Endothelial cell (in vitro differentiated cells): Measurements from ENCODE around the gene IFT80. TPM values are rescaled to one million over a fixed set of nuclear protein-coding genes. Genes with fewer than 3 reads are reported as not detected.

Experiments
- DNase-seq: peaks from one replicate; pipeline ENCODE4 v3.0.0; 2021; ENCODE audit warnings: low spot score
- H3K27ac Mint-ChIP-seq: one replicate; pipeline ENCODE4 v1.8.0; 2021; ENCODE audit warnings: mixed read lengths, inconsistent platforms; ENCODE audit not compliant: unreplicated experiment
- H3K27me3 Mint-ChIP-seq: one replicate; pipeline ENCODE4 v1.8.0; 2021; ENCODE audit warnings: mild to moderate bottlenecking, moderate library complexity, mixed read lengths, inconsistent platforms; ENCODE audit not compliant: unreplicated experiment
- H3K36me3 Mint-ChIP-seq: one replicate; pipeline ENCODE4 v1.8.0; 2021; ENCODE audit warnings: mild to moderate bottlenecking, low read depth, mixed read lengths, inconsistent platforms; ENCODE audit not compliant: unreplicated experiment
- H3K4me1 Mint-ChIP-seq: one replicate; pipeline ENCODE4 v1.8.0; 2021; ENCODE audit warnings: mild to moderate bottlenecking, mixed read lengths, inconsistent platforms; ENCODE audit not compliant: unreplicated experiment
- H3K4me3 Mint-ChIP-seq: one replicate; pipeline ENCODE4 v1.8.0; 2021; ENCODE audit warnings: mild to moderate bottlenecking, mixed read lengths, inconsistent platforms; ENCODE audit not compliant: unreplicated experiment
- H3K9me3 Mint-ChIP-seq: one replicate; pipeline ENCODE4 v1.8.0; 2021; ENCODE audit warnings: mixed read lengths, inconsistent platforms; ENCODE audit not compliant: unreplicated experiment
- CTCF ChIP-seq: fragments of 200-600 bp; sonication (generic); IDR thresholded peaks from one replicate; pipeline ENCODE4 v1.5.0; 2021; ENCODE audit warnings: antibody characterized with exemption; ENCODE audit not compliant: unreplicated experiment
- total RNA-seq: library from RNA; stranded (reverse); fragmentation: NEBNext Ultra II Directional; extraction: Animal tissue kit (Norgen Biotek cat#: 25700); gene quantifications from one replicate; pipeline ENCODE4 v1.2.1, GENCODE V29; 2021; ENCODE audit not compliant: unreplicated experiment

The IFT80 gene
- total RNA-seq, 1 donor from 2014 or later, result 33.2 TPM

DNA sequence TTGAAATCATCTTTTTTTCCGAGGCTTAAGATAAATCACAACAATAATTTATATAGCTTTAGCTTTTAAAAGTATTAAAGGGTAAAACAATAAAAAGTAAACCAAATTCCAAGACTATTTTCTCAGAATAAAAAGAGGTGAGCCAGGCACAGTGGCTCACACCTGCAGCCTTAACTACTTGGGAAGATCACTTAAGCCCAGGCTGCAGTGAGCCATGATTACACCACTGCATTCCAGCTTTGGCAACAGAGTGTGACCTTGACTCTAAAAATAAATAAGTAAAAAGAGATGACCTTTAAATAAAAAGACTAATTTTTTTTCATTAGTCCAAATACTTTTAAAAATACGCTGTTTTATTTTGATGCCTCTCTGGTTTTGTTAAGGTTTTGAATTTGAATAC, 119.4 kb downstream of the IFT80 start:
- no peak for DNase-seq
- no peak for TF ChIP-seq CTCF
- Mint-ChIP-seq H3K9me3 (no peaks in the 10 kb centered on the region), H3K4me3 (no peak overlapping the region), H3K27ac (no peak overlapping the region), H3K27me3 (no peaks in the 10 kb centered on the region), H3K4me1 (no peaks in the 10 kb centered on the region), H3K36me3 (no peaks in the 10 kb centered on the region)

GRCh38 chr3:160278210-160278609, 120.8 kb downstream of the IFT80 start:
- no peak overlapping the region for H3K4me3 Mint-ChIP-seq

DNA sequence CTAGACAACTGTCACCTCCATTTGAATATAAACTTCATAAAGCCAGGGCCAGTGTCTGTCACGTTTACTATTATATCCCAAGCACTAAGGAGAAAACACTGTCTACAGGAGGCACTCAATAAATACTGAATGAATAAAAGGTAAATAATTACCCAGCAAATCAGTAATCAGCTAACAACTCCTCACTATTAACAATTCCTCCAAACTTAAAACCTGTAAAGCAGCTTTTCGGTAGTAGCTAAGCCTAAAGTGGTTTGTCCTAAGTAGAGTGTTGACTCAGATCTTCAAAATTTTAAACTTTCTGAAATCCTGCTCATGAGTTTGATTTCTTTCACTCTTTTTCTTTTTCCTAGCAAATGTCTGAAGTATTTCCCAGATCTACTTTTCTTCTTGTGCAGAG, 133.9 kb downstream of the IFT80 start:
- Mint-ChIP-seq H3K9me3 (no peaks in the 10 kb centered on the region), H3K4me3 (no peak overlapping the region), H3K27ac (no peak overlapping the region)

More at GRCh38 chr3:160278210-160278609, 120.8 kb downstream of the IFT80 start:
- TF ChIP-seq CTCF, result no peak
- H3K9me3 Mint-ChIP-seq, result no peaks in the 10 kb centered on the region
- no peaks in the 10 kb centered on the region for H3K36me3 Mint-ChIP-seq
- DNase-seq, result no peak
- peaks cover 2% of the 10 kb centered on the region for H3K27me3 Mint-ChIP-seq
- no peaks in the 10 kb centered on the region for H3K4me1 Mint-ChIP-seq
- H3K27ac Mint-ChIP-seq, result no peak overlapping the region

DNA sequence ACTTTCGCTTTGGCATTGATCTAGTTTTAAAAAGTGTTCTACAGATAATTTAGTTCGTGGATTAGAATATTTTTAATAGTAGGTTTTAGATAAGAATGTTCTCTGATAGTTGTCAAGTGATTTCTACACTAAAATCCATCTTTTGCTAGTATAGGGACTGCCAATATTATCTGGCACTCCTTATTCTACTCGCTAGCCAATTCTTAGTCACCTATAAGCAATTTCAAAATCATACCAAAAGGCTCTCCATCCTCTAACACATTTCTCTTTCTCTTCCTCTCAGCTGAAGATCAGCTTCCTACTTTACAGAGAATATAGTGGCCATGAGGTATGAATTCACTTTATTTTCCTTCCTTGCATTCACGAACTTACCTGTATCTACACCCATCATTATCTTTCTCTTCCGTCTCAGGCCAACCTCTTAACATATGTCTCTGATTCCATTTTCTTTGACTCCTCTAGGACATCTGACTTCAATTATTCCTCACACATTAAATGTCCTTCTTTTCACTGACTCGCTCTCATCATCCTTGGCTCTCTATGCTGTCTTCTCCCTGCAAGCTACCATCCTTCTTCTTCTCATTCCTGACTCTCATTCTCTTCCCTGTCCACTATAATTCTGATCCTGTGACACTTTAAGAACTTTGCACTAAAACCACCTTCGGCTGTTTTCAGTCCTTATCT, 138.3 kb downstream of the IFT80 start:
- Mint-ChIP-seq H3K9me3 (no peaks in the 10 kb centered on the region), H3K4me3 (no peak overlapping the region), H3K27me3 (no peaks in the 10 kb centered on the region), H3K4me1 (peaks cover 2% of the 10 kb centered on the region), H3K27ac (no peak overlapping the region), H3K36me3 (no peaks in the 10 kb centered on the region)
- TF ChIP-seq CTCF, result no peak
- no peak for DNase-seq

More for the DNA sequence above, 133.9 kb downstream of the IFT80 start:
- Mint-ChIP-seq H3K27me3 (no peaks in the 10 kb centered on the region), H3K4me1 (no peaks in the 10 kb centered on the region), H3K36me3 (no peaks in the 10 kb centered on the region)
- DNase-seq, result no peak
- TF ChIP-seq CTCF, result no peak

DNA sequence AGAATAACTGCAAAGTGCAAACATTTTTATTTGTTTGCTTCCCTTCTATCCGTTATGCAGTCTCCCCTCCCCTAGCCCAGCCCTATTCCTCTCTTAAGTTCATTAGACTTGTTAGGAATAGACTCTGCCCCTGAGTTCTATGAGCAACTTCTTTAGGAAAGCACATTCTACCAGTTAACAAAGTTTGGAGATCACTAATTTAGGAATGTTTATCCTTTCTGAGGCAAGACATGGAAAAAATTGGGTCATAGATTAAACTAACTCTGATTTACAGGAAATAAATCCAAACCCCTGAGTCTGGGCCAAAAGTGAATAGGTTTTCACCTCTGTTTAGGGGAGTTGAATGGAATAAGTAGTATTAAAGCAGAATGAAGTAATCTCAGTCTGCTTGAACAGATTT, 139.4 kb downstream of the IFT80 start:
- H3K9me3 Mint-ChIP-seq, result no peaks in the 10 kb centered on the region
- TF ChIP-seq CTCF, result no peak
- no peaks in the 10 kb centered on the region for H3K36me3 Mint-ChIP-seq
- H3K4me1 Mint-ChIP-seq, result peaks cover 2% of the 10 kb centered on the region
- no peak for DNase-seq
- H3K27ac Mint-ChIP-seq, result no peak overlapping the region
- no peak overlapping the region for H3K4me3 Mint-ChIP-seq
- H3K27me3 Mint-ChIP-seq, result no peaks in the 10 kb centered on the region
